PC-9 (cell line): Measurements from ENCODE around the gene ZSCAN30. TPM values are rescaled to one million over a fixed set of nuclear protein-coding genes. Genes with fewer than 3 reads are reported as not detected.

Experiments
- BruUV-seq: library from RNA; stranded (reverse); fragments of 400-500 nt; replicated peaks from 2 replicates; lab custom pipeline; 2021; lab: Mats Ljungman, UMichigan
- CTCF ChIA-PET: fragments of 300-600 bp; sonication (Branson Sonifier 250); formaldehyde crosslinking; loops from one replicate; lab custom pipeline; 2022; ENCODE audit warnings: antibody characterized with exemption; lab: Charles Lee
- POLR2A ChIA-PET: fragments of 300-600 bp; sonication (Branson Sonifier 250); formaldehyde crosslinking; loops from one replicate; lab custom pipeline; 2022; ENCODE audit warnings: antibody characterized with exemption; ENCODE audit not compliant: unreplicated experiment; lab: Charles Lee
- DNase-seq, 2 experiments: peaks; one replicate each; pipeline versions ENCODE4 v3.0.0 to v3.0.0-alpha.2; 2015 to 2022; ENCODE audit warnings: mixed read lengths in 1 of 2
- H2AFZ ChIP-seq: fragments of 200-600 bp; sonication (generic); 2 replicates; pipeline ENCODE4 v1.8.1; 2017; ENCODE audit warnings: antibody characterized with exemption
- H3F3A ChIP-seq: fragments of 200-600 bp; sonication (generic); 2 replicates; pipeline ENCODE4 v1.8.1; 2017; ENCODE audit warnings: antibody characterized with exemption, mild to moderate bottlenecking, low read depth; ENCODE audit not compliant: insufficient read depth
- H3K27ac ChIP-seq: fragments of 200-600 bp; sonication (generic); 2 replicates; pipeline ENCODE4 v1.6.1; 2016; ENCODE audit warnings: mixed run types
- H3K27me3 ChIP-seq: fragments of 200-600 bp; sonication (generic); 2 replicates; pipeline ENCODE4 v1.6.1; 2016; ENCODE audit warnings: low read depth, mixed run types; ENCODE audit not compliant: insufficient read depth
- H3K36me3 ChIP-seq: fragments of 200-600 bp; sonication (generic); 2 replicates; pipeline ENCODE4 v1.6.1; 2016; ENCODE audit warnings: low read depth, mixed run types
- H3K4me1 ChIP-seq: fragments of 200-600 bp; sonication (generic); replicated peaks from 2 replicates; pipeline ENCODE4 v1.6.1; 2016; ENCODE audit warnings: mixed run types; ENCODE audit not compliant: insufficient read depth
- H3K4me2 ChIP-seq: fragments of 200-600 bp; sonication (generic); 2 replicates; pipeline ENCODE4 v1.6.1; 2017; ENCODE audit warnings: mixed run types
- H3K4me3 ChIP-seq: fragments of 200-600 bp; sonication (generic); 2 replicates; pipeline ENCODE4 v1.6.1; 2016; ENCODE audit warnings: mixed run types
- H3K79me2 ChIP-seq: fragments of 200-600 bp; sonication (generic); 2 replicates; pipeline ENCODE4 v1.6.1; 2017; ENCODE audit warnings: low read depth, mixed run types
- H3K9me2 ChIP-seq: fragments of 200-600 bp; sonication (generic); 2 replicates; pipeline ENCODE4 v1.8.1; 2017; ENCODE audit warnings: mild to moderate bottlenecking; ENCODE audit not compliant: insufficient read depth
- H3K9me3 ChIP-seq: fragments of 200-600 bp; sonication (generic); 2 replicates; pipeline ENCODE4 v1.8.1; 2016; ENCODE audit warnings: low read depth; ENCODE audit not compliant: insufficient read depth
- H4K20me1 ChIP-seq: fragments of 200-600 bp; sonication (generic); 2 replicates; pipeline ENCODE4 v1.8.1; 2017; ENCODE audit not compliant: insufficient read depth
- EZH2 ChIP-seq: fragments of 200-600 bp; sonication (generic); IDR thresholded peaks from 2 replicates; pipeline ENCODE4 v1.8.0; 2017; ENCODE audit warnings: antibody characterized with exemption, low read depth
- intact Hi-C: fragments of 100-400 bp; cut with micrococcal nuclease; formaldehyde crosslinking; loops from one replicate; pipeline ENCODE4 v1.10.0; 2022; ENCODE audit not compliant: unreplicated experiment
- total RNA-seq: library from RNA; stranded (reverse); gene quantifications from 2 replicates; pipeline ENCODE4 v1.2.3, GENCODE V29; 2021
- TF ChIP-seq, protein P1 (sequence below): fragments of 200-600 bp; sonication (generic); conservative IDR thresholded peaks from 2 replicates; pipeline ENCODE4 v1.6.1; 2017; ENCODE audit warnings: mixed run types, antibody characterized with exemption, mild to moderate bottlenecking, moderate library complexity

Gene ZSCAN30
- total RNA-seq, 1 experiment from 2014 or later = 18.5 TPM

GRCh38 chr18:35283923-35284794 is 5.9 kb downstream of the ZSCAN30 start:
- Histone ChIP-seq H3K9me2 (no peaks in the 10 kb centered on the region), H2AFZ (no peak overlapping the region), H3K36me3 (no peaks in the 10 kb centered on the region), H3K4me1 (no peaks in the 10 kb centered on the region), H3K9me3 (no peaks in the 10 kb centered on the region), H3K27me3 (no peaks in the 10 kb centered on the region), H3K79me2 (peaks cover 7% of the 10 kb centered on the region; the same call in 1 of the 2 replicates), H3K27ac (no peak overlapping the region), H3F3A (peaks cover 10% of the 10 kb centered on the region; the same call in 1 of the 2 replicates), H3K4me2 (no peak overlapping the region), H4K20me1 (no peaks in the 10 kb centered on the region), H3K4me3 (no peak overlapping the region)
- CTCF ChIA-PET = no interaction called here
- POLR2A ChIA-PET = no interaction called here
- TF ChIP-seq, protein P1, sequence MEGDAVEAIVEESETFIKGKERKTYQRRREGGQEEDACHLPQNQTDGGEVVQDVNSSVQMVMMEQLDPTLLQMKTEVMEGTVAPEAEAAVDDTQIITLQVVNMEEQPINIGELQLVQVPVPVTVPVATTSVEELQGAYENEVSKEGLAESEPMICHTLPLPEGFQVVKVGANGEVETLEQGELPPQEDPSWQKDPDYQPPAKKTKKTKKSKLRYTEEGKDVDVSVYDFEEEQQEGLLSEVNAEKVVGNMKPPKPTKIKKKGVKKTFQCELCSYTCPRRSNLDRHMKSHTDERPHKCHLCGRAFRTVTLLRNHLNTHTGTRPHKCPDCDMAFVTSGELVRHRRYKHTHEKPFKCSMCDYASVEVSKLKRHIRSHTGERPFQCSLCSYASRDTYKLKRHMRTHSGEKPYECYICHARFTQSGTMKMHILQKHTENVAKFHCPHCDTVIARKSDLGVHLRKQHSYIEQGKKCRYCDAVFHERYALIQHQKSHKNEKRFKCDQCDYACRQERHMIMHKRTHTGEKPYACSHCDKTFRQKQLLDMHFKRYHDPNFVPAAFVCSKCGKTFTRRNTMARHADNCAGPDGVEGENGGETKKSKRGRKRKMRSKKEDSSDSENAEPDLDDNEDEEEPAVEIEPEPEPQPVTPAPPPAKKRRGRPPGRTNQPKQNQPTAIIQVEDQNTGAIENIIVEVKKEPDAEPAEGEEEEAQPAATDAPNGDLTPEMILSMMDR = no peak
- TF ChIP-seq EZH2 = no peak
- intact Hi-C loops = no loop called here
- no TSS peak for BruUV-seq
- no peak for DNase-seq

DNA sequence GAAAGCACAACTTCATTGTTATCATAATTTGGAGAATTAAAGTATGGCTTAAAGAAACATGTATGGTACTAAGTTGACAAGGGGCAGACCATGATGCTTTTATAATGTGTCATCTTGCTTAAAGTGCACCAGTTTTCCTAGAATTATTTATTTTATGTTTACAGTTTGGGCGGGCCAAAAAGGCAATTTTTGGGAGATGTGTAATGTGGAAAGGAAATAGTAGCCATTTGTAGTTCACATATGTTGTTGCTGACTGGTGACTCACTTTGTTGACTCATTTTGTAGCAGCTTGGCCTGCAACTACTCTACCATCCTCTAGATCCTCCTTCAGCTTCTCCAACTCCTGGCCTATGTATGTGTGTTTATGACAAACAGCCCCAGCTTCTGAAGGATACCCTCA is 7.7 kb downstream of the ZSCAN30 start:
- Histone ChIP-seq H3K9me3 (no peaks in the 10 kb centered on the region; the same call in 1 of the 2 replicates), H3K79me2 (no peaks in the 10 kb centered on the region), H3K4me3 (no peak overlapping the region), H3K4me2 (no peak overlapping the region), H3K27me3 (no peaks in the 10 kb centered on the region), H3K27ac (no peak overlapping the region), H3K36me3 (no peaks in the 10 kb centered on the region), H3K9me2 (no peaks in the 10 kb centered on the region), H3K4me1 (no peaks in the 10 kb centered on the region), H4K20me1 (no peaks in the 10 kb centered on the region), H2AFZ (no peak overlapping the region), H3F3A (peaks cover 10% of the 10 kb centered on the region; the same call in 1 of the 2 replicates)
- DNase-seq = peak in 1 of 2 experiments; percentile 58
- BruUV-seq = no TSS peak
- no peak for TF ChIP-seq EZH2
- TF ChIP-seq, protein P1 = no peak
- CTCF ChIA-PET = interaction anchor here (0.5 kb wide), 1 partner anchor 339 kb away, joined by 5 read pairs; no protein-coding TSS in a partner anchor
- intact Hi-C loops = no loop called here
- POLR2A ChIA-PET = no interaction called here

GRCh38 chr18:35278969-35279368 is 11.1 kb downstream of the ZSCAN30 start:
- Histone ChIP-seq H3K4me3 (no peak overlapping the region), H3K4me1 (no peaks in the 10 kb centered on the region), H3K9me2 (no peaks in the 10 kb centered on the region), H3K4me2 (no peak overlapping the region), H2AFZ (no peak overlapping the region), H4K20me1 (no peaks in the 10 kb centered on the region), H3K27me3 (no peaks in the 10 kb centered on the region), H3K79me2 (no peaks in the 10 kb centered on the region), H3K9me3 (no peaks in the 10 kb centered on the region; the same call in 1 of the 2 replicates), H3K36me3 (no peaks in the 10 kb centered on the region), H3F3A (peaks cover 10% of the 10 kb centered on the region; the same call in 1 of the 2 replicates), H3K27ac (no peak overlapping the region)
- BruUV-seq = no TSS peak
- CTCF ChIA-PET = no interaction called here
- POLR2A ChIA-PET = no interaction called here
- no peak for DNase-seq
- intact Hi-C loops = no loop called here
- no peak for TF ChIP-seq EZH2
- TF ChIP-seq, protein P1 = no peak
